22Rv1 (cell line): ENCODE data around the gene PDGFC.

ENCODE experiments used
- H3K27ac ChIP-seq: fragments of 450-650 bp; 2 replicates; pipeline ENCODE4 v1.5.1; 2017
- ZFX ChIP-seq: fragments of 450-650 bp; IDR thresholded peaks from 2 replicates; pipeline ENCODE4 v1.6.1; 2017; ENCODE audit warnings: antibody characterized with exemption, borderline replicate concordance
- TF ChIP-seq, protein P1 (sequence below): fragments of 450-650 bp; IDR thresholded peaks from 2 replicates; pipeline ENCODE4 v1.5.1; 2017; ENCODE audit warnings: mild to moderate bottlenecking

PDGFC gene

DNA sequence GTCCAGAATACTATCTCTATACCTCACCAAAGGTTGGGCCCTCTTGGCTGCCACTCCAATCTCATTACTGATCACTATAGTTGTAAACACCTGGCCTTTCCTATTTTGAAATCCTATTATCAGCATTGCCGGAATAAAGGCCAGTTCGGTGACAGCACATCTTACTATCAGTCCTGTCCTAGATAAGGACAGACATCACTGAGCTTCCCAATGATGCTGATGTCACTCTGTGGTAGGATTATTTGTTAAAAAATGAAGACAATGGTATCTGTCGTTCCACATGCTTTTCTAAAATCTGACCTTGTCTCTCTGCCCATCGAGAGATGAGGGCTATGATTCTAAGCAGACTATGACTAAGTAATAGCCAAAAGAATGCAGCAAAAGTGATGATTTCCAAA lies 260.4 kb downstream of the PDGFC start:
- H3K27ac ChIP-seq: no peak overlapping the region
- TF ChIP-seq, protein P1, sequence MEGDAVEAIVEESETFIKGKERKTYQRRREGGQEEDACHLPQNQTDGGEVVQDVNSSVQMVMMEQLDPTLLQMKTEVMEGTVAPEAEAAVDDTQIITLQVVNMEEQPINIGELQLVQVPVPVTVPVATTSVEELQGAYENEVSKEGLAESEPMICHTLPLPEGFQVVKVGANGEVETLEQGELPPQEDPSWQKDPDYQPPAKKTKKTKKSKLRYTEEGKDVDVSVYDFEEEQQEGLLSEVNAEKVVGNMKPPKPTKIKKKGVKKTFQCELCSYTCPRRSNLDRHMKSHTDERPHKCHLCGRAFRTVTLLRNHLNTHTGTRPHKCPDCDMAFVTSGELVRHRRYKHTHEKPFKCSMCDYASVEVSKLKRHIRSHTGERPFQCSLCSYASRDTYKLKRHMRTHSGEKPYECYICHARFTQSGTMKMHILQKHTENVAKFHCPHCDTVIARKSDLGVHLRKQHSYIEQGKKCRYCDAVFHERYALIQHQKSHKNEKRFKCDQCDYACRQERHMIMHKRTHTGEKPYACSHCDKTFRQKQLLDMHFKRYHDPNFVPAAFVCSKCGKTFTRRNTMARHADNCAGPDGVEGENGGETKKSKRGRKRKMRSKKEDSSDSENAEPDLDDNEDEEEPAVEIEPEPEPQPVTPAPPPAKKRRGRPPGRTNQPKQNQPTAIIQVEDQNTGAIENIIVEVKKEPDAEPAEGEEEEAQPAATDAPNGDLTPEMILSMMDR: no peak
- no peak for TF ChIP-seq ZFX
